Activated CD4-positive, CD25-positive, alpha-beta regulatory T cell (primary cell): ENCODE data around the gene GOT1.

Source experiments
- DNase-seq, 4 experiments: peaks; one replicate each; lab custom pipeline; 2025; lab: John Stamatoyannopoulos, UW

The GOT1 gene

GRCh38 chr10:99433378-99434020 is 3.1 kb upstream of the GOT1 start:
- DNase-seq: no peak

GRCh38 chr10:99432881-99433280 is 2.5 kb upstream of the GOT1 start:
- no peak for DNase-seq

GRCh38 chr10:99432047-99432446 is 1.6 kb upstream of the GOT1 start:
- no peak for DNase-seq

- no peak for DNase-seq
Measured at GRCh38 chr10:99431190-99431760, 851 bp upstream of the GOT1 start.

GRCh38 chr10:99430116-99430450 is 341 bp downstream of the GOT1 start:
- no peak for DNase-seq

GRCh38 chr10:99429517-99430095 is 818 bp downstream of the GOT1 start:
- DNase-seq: no peak

GRCh38 chr10:99427566-99428190 is 2.7 kb downstream of the GOT1 start:
- no peak for DNase-seq

GRCh38 chr10:99426689-99427088 is 3.7 kb downstream of the GOT1 start:
- no peak for DNase-seq

GRCh38 chr10:99425204-99425603 is 5.2 kb downstream of the GOT1 start:
- DNase-seq: no peak

GRCh38 chr10:99424656-99425055 is 5.8 kb downstream of the GOT1 start:
- DNase-seq: no peak

GRCh38 chr10:99422529-99423096 is 7.8 kb downstream of the GOT1 start:
- DNase-seq: no peak

GRCh38 chr10:99421233-99421739 is 9.1 kb downstream of the GOT1 start:
- no peak for DNase-seq

GRCh38 chr10:99419688-99420087 is 10.7 kb downstream of the GOT1 start:
- no peak for DNase-seq

GRCh38 chr10:99418910-99419624 is 11.4 kb downstream of the GOT1 start:
- DNase-seq: no peak

GRCh38 chr10:99412099-99412498 is 18.3 kb downstream of the GOT1 start:
- no peak for DNase-seq

- no peak for DNase-seq
Measured at GRCh38 chr10:99411546-99411945, 18.9 kb downstream of the GOT1 start.

- DNase-seq: no peak
Measured at GRCh38 chr10:99410876-99411275, 19.5 kb downstream of the GOT1 start.

- no peak for DNase-seq
Measured at GRCh38 chr10:99410146-99410545, 20.3 kb downstream of the GOT1 start.

- no peak for DNase-seq
Measured at GRCh38 chr10:99406149-99406548, 24.3 kb downstream of the GOT1 start.

GRCh38 chr10:99403674-99404073 is 26.8 kb downstream of the GOT1 start:
- DNase-seq: no peak

- no peak for DNase-seq
Measured at GRCh38 chr10:99399664-99400063, 30.8 kb downstream of the GOT1 start.

GRCh38 chr10:99396471-99396870 is 34.0 kb downstream of the GOT1 start:
- no peak for DNase-seq
